Hematopoietic multipotent progenitor cell (in vitro differentiated cells): Measurements from ENCODE around the gene C4BPB. TPM values are rescaled to one million over a fixed set of nuclear protein-coding genes. Genes with fewer than 3 reads are reported as not detected.
"Not testable (repeated sequence)": the region's sequence is repeated elsewhere in the genome, so short reads cannot be mapped to it uniquely, and the experiment has no call there.

ENCODE experiments used
- DNase-seq, 3 donors: peaks; one replicate each; pipeline ENCODE4 v3.0.0-alpha.2; 2011 to 2015; ENCODE audit warnings: low read depth in 2 of 3, low spot score in 2 of 3
- total RNA-seq: library from RNA; depleted of rRNA; stranded (reverse); fragments of >200 nt; gene quantifications from one replicate; pipeline ENCODE4 v1.2.3, GENCODE V29; 2012

Gene C4BPB, protein sequence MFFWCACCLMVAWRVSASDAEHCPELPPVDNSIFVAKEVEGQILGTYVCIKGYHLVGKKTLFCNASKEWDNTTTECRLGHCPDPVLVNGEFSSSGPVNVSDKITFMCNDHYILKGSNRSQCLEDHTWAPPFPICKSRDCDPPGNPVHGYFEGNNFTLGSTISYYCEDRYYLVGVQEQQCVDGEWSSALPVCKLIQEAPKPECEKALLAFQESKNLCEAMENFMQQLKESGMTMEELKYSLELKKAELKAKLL
- total RNA-seq: under 0.01 TPM

DNA sequence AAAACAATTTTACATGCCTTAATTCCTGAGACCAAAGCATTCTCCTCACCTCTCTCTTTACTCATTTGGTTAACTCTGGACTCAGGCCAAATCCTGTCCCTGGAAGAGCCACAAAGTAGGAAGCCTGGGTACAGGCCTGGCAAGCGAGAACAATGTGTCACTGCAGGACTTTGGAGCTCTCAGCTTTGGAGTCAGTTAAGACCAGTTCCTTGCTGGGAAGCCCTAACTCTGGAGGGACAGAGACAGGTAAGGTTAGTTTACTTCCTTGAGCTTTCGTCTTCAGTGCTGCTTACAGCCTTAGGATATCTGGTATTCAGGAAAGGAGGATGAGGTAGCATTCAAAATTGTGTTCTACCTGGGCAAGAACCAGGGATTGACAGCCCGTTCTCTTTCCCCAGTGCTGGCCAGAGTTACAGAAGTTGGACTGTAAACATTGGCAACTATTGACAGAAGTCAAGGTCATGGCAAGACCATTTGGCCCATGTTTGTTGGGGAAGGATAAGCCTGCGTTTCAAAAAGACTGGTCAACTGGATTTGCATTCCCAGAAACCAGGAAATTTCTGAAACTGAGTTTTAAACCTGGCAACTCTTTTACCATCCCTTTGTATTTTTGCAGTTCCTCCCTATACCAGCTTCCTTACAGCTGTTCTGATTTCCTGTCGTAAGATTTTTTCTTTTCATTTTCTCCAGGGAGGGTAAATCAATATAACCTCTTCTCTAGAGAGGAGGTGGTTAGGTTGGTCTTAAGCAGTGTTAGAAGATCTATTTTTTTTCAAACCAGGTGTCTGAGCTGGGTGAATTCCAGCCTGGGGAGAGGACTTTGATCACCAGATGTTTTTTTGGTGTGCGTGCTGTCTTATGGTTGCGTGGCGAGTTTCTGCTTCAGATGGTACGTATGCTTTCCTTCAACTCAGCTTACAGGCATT lies at the start of gene C4BPB:
C4BPB (plus strand) TSS at position 160 of the 926 bp plus-strand sequence; CDS start at position 832, 672 bp downstream.
- peak in 1 of 3 donors; percentile 17 for DNase-seq

DNA sequence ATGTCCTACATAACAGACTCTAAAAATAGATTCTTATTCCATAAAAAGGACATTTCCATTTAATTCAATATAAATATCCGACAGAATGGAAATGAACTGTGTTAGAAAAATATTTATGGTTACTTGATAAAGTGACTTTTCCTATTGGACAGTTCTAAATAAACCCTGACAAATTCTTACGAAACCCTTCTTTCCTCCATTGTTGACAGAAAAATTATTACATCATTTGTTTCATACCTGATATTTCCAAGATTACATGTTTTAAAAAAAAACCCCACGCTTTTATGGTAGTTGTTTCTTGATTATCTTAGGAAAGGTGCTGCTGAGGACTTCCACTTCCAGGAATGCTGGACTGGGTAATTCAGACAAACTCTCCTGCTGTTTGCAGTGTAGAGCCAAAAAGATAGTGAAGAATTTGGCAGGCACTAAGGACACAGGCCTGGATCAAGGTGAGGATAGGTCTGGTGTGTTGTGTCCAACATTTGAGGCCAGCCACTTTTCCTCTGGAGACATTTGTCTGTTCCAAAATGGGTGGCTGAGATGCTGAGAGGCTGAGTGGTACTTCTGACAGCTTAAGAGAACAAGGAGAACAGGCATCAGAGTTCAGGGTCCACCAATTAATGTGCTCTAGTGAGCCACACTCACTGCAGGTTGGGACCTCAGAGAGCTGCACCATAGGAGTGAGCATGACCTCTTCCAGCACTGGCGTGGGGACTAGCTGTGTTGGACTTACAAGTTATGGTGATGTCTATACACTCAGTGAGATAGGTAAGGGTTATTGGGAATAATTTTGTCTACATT lies 49.1 kb upstream of the C4BPB start:
- no peak for DNase-seq

DNA sequence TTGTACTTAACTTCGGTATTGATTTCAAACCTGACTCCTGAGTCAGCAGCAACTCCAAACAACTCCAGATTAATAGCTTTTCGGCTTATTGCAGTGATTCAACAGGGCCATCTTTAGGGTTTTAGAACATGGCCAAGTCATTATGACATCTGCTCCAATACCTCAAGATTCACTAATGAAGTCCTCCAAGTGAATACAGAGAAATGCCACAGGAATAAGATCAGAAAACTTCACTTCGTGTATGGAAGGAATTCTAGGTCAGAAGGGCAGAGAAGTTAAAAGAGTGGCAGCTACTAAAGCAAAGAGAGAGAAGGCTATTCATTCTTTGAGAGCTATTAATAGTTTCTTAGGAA lies 48.5 kb upstream of the C4BPB start:
- no peak for DNase-seq

DNA sequence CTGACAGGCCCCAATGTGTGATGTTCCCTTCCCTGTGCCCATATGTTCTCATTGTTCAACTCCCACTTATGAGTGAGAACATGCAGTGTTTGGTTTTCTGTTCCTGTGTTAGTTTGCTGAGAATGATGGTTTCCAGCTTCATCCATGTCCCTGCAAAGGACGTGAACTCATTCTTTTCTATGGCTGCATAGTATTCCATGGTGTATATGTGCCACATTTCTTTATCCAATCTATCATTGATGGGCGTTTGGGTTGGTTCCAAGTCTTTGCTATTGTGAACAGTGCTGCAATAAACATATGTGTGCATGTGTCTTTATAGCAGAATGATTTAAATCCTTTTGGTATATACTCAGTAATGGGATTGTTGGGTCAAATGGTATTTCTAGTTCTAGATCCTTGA lies 47.3 kb upstream of the C4BPB start:
- not testable (repeated sequence) for DNase-seq

DNA sequence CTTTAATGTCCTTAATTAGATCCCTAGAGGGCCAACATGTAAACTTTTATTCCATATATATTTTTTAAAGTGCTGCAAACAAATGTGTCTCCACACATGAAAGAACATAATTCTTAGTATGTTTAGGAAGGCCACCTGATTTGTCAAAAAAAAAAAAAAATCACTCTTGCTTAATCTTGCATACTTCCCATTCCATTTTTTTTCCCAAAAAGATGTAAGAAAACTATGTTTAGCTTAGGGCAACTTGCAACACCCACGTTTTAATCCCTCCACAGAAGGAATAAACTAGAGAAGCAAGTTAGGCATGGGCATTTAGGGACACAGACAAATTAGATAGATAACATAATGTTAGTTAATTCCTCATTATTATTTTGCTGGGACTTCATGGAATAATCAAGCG lies 43.2 kb upstream of the C4BPB start:
- DNase-seq: no peak

DNA sequence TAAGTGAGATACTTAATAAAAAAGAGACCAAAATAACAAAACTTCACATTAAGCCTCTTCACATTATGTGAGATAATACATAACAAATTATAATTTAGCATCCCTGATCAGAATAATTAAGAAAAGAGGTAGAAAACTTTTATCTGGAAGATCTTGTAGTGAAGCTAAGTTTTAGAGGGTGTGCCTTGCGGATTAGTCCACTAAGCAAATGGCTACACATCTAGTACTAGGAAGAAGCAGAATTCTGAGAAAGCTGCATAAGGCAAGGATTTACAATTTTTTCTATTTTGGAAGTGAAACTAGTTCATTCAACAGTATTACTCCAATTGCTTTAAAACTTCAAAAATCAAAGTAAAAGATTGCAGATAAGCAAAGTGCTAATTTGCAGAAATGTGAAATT lies 41.2 kb upstream of the C4BPB start:
- no peak for DNase-seq

DNA sequence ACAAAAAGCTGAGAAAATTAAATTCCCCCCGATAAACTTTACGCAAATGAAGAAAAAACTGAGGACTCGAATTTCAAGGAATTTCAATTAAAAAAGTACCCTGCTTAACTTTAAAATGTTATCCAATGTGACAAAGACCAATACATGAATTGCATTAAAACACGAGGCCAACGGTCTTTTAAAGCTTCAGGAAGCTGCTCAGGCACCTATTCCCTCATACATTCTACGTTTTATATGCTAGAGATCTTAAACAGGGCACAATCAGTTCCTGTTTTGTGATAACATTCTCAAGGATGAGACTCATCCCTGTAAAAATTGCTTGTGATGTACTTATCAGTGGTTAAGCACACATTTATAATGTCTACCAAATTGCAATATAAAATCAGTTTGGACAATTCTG lies 40.6 kb upstream of the C4BPB start:
- no peak for DNase-seq

DNA sequence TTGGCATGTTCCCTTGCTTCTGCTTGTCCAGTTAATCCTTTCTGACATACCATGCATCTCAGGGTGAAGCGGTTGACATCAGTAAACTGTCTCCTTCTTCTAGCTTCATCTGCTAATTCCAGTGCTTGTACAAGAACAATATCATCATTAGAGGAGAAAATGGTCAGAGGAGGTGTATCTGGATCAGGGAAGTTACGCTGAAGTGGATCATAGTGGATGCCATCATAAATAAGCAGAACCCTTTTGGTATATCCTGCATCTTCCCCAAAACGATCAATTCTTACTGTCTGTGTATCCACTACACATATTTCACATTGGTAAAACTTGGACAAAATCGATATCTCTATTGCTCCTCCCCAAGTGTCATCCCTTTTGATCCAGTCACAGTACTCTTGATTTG lies 39.6 kb upstream of the C4BPB start:
- DNase-seq: no peak

DNA sequence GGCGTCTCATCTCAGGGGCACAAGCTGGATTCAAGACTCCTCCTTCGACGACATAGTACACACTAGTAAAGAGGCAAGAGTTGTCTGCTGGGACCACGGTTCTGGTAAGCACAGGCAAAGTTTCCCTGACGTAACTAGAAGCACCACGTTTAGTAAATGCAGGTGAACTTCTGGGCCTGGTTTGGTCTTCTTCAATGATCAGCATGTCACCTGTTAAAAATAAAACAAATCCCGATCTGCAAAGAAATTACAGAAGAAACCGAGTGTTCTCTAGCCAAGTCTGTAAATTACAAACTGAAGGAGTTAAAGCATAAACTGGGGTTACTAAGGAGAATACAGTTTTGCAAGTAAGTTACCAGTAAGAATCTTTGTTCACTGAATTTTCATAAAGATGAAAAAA lies 39.1 kb upstream of the C4BPB start:
- no peak for DNase-seq

DNA sequence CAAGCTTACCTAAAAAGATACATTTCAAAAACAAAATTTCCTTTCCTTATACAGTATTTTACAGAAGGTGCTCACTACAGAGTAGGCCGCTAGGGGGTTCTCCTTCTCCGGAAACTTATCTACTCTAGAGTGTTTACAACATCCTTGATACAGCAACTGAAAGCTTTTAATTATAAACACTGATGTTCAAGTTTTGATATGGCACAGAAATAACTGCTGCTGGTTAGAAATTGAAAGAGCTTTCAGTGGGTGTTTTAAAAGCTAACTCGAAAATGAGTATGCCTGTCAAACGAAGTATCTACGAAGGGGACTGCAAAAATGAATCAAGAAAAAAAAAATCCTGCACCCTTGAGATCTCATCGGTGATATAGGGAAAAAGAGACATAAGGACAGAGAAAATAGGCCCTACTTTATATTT lies 38.7 kb upstream of the C4BPB start:
- DNase-seq: peak; percentile 33 to 72 (median 58)

DNA sequence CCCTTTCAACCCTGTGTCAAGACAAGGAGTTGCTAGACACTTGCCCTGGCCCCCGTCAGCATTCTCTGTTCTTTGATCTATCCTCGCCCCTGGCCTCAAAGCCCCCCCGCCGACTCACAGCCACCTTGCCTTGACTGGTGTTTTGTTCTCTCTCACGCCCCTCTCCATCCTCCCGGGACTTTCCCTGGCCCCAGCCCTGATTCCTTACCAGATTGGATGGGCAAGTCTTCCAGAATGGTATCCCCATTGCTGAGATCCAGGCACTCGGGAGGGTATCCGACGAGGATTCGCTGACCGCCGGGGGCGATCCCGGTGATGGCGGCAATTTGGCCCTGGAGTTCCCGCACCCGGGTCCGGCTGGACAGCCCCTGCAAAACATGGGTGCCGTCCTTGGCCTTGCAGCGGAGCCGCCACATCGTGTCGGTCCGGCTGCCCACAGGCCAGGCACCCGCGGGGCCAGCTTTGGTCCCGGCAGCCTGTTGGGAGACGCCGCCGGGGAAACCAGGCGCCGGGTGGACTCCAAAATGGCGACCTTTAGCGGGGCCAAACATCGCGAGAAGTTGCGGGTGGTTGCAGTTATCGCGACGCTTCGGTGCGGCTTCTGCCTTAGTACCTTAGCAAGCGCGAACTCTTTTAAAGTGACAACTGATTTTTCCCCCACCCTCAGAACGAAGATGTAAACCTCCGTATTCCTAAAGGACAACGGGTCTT lies 38.0 kb upstream of the C4BPB start:
- peak; percentile 82 to 93 (median 91) for DNase-seq

DNA sequence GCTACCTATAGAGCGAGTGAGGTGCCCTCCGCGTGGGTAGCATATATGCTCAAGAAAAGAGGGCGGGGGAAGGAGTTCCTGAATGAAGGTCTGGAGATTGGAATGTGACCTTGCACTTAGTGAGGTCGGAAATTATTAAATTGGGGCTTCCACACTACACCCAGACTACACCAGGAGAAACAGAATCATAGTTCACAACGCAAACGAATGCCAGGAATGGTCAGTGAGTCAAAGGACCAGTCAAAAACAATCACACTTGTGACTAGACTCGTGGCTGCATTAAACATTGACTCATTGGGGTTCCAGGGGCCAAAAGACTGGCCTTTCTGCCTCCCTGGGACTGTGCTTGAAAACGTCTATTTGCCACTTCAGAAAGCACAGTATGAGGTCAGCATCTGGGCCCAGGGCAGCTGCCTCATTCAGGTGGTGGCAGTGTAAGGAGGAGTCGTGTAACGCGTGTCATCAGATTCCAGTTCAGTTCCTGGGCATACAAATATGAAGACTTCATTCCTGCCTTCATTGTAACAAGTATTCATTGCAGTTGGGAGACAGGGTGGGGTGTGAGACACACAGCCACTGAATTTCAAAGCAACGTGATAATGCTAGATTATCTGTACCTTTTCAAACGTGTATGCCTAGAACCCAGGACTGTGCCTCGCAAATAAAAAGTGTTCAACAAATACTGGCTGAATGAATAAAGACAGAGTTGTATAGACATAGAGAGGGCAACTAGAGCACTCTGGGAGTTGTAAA lies 37.3 kb upstream of the C4BPB start, which contains the start of gene YOD1:
YOD1 (minus strand) TSS at position 18 of the 753 bp plus-strand sequence. CDS start 178 bp downstream, outside the sequence.
- no peak for DNase-seq

DNA sequence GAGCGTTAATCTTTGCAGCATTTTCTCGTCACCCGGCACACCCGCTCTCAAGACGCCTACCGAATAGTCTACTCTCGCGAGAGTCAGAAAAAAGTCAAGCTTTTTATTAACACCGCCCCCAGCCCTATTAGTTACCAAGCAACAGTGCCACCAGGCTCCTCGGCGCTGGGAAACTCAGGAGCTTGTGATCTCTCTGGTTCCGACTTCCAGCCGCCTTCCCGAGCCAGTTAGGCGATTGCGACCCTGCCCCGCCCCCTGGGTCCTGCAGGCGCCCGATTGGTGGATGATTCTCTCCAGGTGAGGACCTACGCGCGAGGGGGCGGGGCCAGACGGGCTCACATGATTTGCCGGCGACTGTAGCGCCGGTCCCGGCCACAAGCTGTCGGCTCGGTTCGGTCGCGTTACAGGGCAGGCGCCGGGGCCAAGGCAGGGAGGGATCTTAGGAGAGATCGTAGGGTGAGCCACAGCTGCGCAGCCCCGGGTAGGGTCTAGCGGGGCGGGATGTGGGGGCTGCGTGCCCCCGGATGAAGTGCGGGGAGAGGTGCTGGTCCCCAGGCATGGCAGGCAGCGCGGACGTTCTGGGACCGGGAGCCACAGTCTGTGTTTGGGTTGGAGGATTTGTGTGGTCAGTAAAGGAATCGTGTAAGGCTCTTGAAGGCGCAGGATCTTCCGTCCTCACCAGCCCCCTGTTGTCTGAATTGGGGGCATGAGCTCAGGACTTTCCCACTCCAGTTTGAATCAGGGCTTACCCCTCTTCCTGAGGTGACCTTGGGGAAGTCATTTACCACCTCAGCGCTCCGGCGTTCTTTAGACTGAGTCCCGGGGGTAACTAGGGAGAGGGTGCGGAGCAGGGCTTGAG lies 35.5 kb upstream of the C4BPB start, which contains the start of gene PFKFB2:
PFKFB2 (plus strand) TSS at position 365 of the 859 bp plus-strand sequence. CDS start 1,443 bp downstream, outside the sequence.
- peak; percentile 85 to 96 (median 94) for DNase-seq

DNA sequence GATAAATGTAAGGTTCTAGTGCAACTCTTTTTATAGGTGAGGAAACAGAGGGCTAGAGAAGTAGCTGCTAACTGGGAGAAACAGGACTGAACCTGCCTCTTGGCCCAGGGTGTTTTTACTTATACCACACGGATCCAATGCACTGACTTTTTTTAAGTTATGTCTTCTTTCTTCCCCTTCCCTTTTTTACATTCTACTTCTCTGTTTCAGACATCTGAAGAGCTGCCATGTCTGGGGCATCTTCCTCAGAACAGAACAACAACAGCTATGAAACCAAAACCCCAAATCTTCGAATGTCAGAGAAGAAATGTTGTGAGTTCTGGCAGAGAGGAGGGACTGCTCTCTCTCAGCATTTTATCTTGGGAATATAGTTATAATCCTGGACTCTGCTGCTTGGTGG lies 34.2 kb upstream of the C4BPB start:
- DNase-seq: peak in 1 of 3 donors; percentile 45

DNA sequence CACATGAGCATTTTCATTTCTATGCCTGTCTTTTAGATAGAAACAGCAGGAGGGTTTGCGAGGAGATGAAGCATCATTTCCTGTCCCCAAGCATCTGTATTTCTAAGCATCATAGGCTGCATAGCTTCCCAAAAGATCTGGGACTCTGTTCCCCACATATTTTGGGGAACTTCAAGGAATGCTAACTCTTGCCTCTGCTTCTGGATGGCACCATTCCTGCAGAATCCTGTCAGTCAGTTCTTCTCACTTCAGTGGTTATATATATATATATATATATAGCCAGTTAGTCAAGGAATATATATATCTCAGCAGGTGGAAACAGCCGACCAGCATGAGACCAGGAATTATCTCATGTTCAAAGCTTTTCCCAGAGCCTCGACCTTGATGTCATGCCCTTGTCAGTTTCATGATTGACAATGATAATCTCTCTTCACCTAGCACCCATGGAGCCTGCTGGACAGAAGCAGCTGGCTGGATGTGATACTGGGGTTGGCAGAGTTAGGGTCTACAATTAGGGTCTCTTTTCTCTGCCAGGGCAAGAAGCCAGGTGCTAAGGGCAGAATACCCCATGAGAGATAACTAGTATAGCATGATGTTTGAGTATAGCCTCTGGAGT lies 33.2 kb upstream of the C4BPB start:
- DNase-seq: no peak

DNA sequence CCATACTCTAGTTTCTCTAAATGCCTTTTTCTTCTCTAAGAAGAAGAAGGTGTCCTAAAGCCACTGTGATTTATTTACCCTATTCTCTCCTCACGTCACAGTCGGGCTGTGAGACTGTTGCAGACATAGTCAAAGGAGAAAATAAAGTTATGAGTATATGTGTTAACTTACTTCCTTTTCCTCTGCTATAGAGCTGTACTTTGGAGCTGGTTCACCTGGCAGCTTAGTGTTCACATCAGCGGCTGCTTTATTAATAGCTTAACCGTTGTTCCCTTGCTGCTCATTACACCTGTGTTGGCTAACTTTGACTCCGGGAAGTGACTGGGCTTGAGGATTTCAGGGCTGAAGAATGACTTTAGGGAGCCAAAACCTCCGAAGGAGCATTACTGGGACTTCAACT lies 32.0 kb upstream of the C4BPB start:
- DNase-seq: no peak

DNA sequence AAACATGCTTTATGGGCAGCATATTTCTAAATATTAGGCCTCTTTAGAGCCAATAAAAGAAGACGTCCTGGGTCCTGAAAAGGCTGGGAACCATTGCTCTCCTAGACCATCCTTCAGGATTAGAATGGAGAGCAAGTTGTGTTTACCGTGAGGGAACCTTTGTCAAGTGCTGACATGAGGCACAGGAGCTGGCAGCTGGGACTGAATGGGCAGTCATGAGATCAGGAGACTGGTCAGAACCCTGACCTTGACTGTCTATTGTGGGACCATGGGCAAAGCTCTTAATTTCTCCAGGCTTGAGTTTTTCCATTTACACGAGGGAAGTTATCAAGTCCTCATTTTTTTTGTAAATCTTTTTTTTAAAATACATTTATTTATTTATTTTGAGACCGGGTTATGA lies 30.4 kb upstream of the C4BPB start:
- DNase-seq: no peak
